M059J (cell line): Measurements from ENCODE around the gene WHAMM. TPM values are rescaled to one million over a fixed set of nuclear protein-coding genes. Genes with fewer than 3 reads are reported as not detected.
"Not testable (repeated sequence)": the region's sequence is repeated elsewhere in the genome, so short reads cannot be mapped to it uniquely, and the experiment has no call there.

Experiments used
- DNase-seq: peaks from one replicate; pipeline ENCODE4 v3.0.0-alpha.2; 2012; ENCODE audit warnings: low read depth
- total RNA-seq: library from RNA; depleted of rRNA; stranded (reverse); fragments of >200 nt; shearing (Covaris generic); gene quantifications from 2 replicates; pipeline ENCODE4 v1.2.3, GENCODE V29; 2014; rRNA removed

Gene WHAMM
- total RNA-seq, 1 experiment from 2014 or later: 6.3 TPM

DNA sequence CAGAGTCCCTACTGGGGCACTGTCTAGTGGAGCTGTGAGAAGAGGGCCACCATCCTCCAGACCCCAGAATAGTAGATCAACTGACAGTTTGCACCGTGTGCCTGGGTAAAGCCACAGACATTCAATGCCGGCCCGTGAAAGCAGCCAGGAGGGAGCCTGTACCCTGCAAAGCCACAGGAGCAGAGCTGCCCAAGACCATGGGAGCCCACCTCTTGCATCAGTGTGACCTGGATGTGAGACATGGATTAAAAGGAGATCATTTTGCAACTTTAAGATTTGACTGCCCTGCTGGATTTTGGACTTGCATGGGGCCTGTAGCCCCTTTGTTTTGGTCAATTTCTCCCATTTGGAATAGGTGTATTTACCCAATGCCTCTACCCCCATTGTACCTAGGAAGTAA is 56.6 kb downstream of the WHAMM start:
- not testable (repeated sequence) for DNase-seq

DNA sequence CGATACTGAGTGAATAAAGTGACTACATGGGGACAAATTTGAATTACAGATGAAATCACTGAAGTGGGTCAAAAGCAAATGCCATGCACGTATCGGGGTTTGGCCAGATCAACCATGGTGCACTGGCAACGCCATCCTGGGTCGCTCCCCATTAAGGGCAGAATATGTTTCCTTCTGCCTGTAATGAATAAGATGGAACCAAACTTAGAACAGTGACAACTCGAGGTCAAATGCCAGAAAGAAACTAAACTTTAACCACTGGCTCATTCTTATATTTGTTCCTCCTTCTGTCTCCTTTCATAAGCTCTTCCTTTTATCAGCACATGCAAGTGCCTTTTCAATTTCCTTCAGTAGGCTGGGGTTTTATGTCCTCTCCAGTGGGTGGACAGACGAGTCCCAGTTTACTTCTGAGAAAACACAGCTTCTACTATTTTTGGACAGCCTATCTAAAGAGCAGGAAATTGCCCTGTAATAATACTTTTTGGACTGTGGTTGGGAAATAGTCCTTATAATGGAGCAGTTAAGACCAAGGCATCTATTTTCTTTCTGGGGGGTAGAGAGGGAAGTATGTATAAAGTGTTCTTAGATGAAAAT is 61.4 kb downstream of the WHAMM start:
- no peak for DNase-seq

DNA sequence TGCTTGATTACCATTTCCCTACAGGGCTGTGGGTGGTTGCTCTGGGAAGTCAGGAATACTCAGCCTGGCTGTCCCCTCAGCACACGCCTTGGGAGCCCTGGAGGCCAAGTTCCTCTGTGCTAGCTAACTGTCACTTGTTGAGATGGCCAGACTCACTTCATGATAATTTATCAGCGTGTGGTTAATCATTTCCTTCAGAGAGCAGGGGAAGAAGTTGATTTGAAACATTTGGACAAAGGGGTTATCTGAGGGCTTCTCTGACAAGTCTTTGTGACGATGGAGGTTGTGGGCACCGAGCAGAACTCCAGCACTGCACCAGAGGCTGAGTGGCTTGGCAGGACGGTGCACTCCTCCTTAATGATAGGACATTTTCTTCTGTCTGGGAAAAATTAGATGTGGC is 61.9 kb downstream of the WHAMM start:
- no peak for DNase-seq

GRCh38 chr15:82871832-82872484 is 62.5 kb downstream of the WHAMM start:
- no peak for DNase-seq

DNA sequence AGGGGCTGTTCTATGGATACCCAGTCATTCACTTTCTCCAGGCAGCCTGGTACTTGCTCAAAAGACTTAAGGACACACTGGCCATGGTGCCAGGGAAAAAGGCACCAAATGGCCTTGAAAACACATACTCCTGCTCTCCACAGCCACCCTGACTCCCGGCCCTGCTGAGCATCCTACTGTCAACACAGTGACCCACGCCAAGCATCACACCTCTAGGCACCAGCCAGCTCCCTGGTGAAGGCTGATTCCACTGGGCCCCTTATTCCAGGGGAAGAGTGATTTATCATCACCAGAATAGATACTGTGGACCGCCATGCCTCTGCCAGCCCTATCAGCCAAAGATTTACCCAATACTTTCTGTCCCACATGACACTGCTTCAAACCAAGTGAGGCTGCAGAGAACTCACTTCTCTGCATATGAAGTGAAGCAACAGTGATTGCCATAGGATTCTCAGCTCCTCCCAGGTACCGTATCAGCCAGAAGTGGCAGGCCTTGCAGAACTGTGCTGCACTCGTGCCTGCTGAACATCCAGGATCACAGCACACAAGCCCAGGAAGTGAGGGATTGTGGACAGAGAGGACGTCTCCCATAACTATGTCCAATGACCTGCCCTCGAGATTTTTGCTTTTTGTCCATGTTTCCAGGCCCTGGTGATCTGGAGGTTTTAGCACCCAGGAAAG is 63.7 kb downstream of the WHAMM start:
- DNase-seq: no peak

GRCh38 chr15:82874267-82874666 is 64.8 kb downstream of the WHAMM start:
- no peak for DNase-seq

- DNase-seq: no peak
Measured at GRCh38 chr15:82874961-82875360, 65.5 kb downstream of the WHAMM start.

DNA sequence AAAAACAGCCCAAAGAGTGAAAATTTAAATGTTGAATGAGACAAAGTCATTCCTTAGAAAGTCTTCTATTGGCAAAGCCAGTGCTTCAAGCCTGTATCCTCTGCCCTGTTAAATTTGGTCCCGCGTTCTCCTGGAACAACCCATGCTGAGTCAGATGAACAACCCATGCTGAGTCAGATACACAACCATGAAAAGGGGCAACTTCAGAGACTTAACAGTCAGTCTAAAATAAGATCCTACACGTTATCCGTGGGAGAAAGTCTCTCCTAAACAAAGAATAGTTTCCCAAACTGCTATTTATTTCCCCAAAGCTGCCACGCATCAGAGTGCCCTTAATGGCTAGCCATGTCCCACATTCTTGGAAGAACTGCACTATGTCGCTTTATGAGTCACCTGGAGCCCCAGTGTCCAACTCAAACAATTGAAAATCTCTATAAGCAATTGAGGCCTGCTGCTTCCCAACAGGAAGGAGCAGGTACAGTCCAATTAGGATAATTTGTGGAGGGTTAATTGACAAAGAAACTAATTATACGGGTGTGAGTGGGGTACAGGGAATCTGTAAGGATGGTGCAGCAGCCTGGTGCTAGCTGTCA is 66.1 kb downstream of the WHAMM start:
- peak; percentile 69 for DNase-seq

DNA sequence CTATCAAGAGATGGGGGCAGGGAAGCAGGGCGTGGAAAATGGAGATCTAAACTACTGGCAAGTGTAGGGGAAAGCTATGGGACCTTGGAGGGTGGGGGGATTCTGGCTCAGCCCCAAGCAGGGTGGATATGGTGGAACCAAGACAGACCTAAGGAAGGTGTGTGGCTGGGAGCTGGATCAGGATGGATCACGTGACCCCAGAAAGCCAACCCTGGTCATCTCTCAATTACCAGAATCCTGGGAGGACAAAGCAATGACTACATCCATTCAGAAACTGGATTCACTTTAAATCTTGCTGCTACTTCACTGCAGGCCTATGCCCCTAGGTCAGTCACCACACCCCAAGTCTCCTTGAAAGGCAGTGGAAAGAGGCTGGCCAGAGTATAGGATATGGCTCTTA is 68.4 kb downstream of the WHAMM start:
- no peak for DNase-seq

GRCh38 chr15:82878325-82878724 is 68.9 kb downstream of the WHAMM start:
- no peak for DNase-seq

DNA sequence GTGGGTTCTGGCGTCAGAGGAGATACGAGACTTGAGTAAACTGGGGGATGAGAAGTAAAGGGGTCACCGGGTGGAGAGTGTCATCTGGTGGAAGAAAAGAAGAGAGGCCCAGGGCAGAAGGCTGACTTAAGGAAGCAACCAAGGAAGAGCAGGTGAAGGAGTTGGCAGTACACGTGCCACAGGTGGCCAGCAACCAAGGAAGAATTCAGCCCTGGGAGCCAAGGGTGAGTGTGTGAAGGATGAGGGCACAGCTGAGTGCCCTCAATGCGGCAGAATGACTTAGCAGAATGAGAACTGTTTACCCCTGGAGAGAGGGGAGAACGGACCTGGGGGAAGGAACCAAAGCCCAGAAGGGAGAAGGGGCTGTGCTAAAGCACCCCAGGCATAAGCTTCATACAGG is 71.3 kb downstream of the WHAMM start:
- no peak for DNase-seq

DNA sequence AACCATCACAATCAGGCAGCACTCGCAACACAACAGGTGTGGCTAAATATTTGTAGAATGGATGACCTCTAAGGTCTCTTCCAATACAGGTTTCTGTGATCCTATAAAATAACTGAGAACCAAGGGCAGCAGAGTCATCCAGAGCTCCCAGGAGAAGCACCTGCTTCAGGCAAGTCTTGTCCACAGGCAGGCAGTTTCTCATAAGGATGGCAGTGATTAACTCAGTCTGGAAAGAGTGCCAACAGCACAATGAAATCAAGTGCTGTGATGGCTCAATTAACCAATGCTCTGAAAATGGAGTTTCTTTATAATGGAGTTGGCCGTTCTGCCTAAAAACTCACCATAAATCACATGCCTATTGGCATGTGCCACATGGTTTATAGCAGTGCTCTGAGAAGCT is 72.3 kb downstream of the WHAMM start:
- no peak for DNase-seq

DNA sequence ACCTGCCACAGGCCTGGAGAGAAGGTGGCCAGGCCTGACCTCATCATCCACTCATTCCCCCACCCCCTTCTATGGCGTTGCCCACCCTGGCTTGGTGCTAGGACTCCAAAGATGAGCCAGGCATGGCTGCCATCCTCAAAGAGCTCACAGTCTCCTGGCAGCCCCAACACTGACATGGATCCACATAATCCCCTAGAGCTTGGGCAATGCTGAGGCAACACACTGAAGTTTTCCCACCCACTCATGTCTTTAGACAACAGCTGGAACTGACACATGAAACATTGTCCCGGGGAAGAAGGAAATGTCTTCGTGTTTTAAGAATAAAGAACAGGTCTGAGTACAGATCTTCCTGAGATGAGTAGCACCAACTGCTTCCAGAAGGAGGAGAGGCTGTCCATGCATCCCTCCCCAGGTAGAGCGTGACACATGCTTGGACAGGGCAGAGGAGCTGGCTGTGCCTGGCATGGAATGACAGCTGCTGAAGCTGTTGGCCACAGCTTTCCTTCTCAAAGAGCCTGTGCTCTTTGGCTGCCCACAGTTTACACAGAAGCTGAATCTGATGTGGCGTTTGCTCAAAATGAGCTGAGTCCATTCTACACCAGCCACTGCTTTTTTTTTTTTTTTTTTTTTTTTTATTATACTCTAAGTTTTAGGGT is 73.0 kb downstream of the WHAMM start:
- no peak for DNase-seq

Other genes with a start within 250 kb of the WHAMM start
- gene CPEB1, start 162.3 kb upstream of the WHAMM start, total RNA-seq: 2.1 and 9.4 TPM in 2 replicates
- 0.12 TPM in 1 of 2 replicates, not detected in the other for gene AP3B2, start 99.8 kb upstream of the WHAMM start, total RNA-seq
- not detected in 2 replicates for gene FSD2, start 3.6 kb upstream of the WHAMM start, total RNA-seq
- gene HOMER2, start 143.1 kb downstream of the WHAMM start, total RNA-seq: 5.5 and 7.6 TPM in 2 replicates
- 40.7 and 44.8 TPM in 2 replicates for gene RAMAC, start 176.6 kb downstream of the WHAMM start, total RNA-seq
- gene C15orf40, start 202.0 kb downstream of the WHAMM start, total RNA-seq: 12.0 and 15.3 TPM in 2 replicates